ENCODE measurements around the gene HERPUD1.
A peak's percentile ranks its signal among the peaks of the same experiment; 100 is the strongest.
"Not testable (repeated sequence)": the region's sequence is repeated elsewhere in the genome, so short reads cannot be mapped to it uniquely, and the experiment has no call there.

HERPUD1 gene

GRCh38 chr16:56931892-56932720 lies at the start of gene HERPUD1:
Gene HERPUD1 (plus strand): TSS chr16:56932142. CDS start chr16:56932245, 103 bp downstream.
- peak within 1 kb of the TSS; percentile 96 for H3K9ac ChIP-seq (ENCODE audit: low read length)
- peak within 1 kb of the TSS; percentile 97 for H3K27ac ChIP-seq (ENCODE audit: low read depth, low read length)
- peaks cover 26% of the 10 kb centered on the region for H3K36me3 ChIP-seq (ENCODE audit: insufficient read depth, low read length)
- H3K9me3 ChIP-seq (ENCODE audit: low read length) = no peaks in the 10 kb centered on the region
- H3K4me3 ChIP-seq (ENCODE audit: low read depth in 1 of 2, low read length in 2 of 2) = peak within 1 kb of the TSS; percentile 98
- H3K27me3 ChIP-seq (ENCODE audit: control insufficient read depth in 1 of 2, insufficient read depth in 2 of 2, low read length in 2 of 2) = no peaks in the 10 kb centered on the region
- H3K4me1 ChIP-seq (ENCODE audit: insufficient read depth, low read length) = peaks cover 34% of the 10 kb centered on the region

- no peak overlapping the region for H3K9ac ChIP-seq (ENCODE audit: low read length)
- H3K27ac ChIP-seq (ENCODE audit: low read depth, low read length) = no peak overlapping the region
- no peak overlapping the region for H3K4me3 ChIP-seq (ENCODE audit: low read depth in 1 of 2, low read length in 2 of 2)
- no peaks in the 10 kb centered on the region for H3K9me3 ChIP-seq (ENCODE audit: low read length)
- no peaks in the 10 kb centered on the region for H3K36me3 ChIP-seq (ENCODE audit: insufficient read depth, low read length)
- no peaks in the 10 kb centered on the region for H3K4me1 ChIP-seq (ENCODE audit: insufficient read depth, low read length)
- no peaks in the 10 kb centered on the region for H3K27me3 ChIP-seq (ENCODE audit: control insufficient read depth in 1 of 2, insufficient read depth in 2 of 2, low read length in 2 of 2)
Measured at GRCh38 chr16:56883586-56883985, 48.4 kb upstream of the HERPUD1 start.

GRCh38 chr16:56884026-56884582 lies 47.8 kb upstream of the HERPUD1 start:
- no peak overlapping the region for H3K27ac ChIP-seq (ENCODE audit: low read depth, low read length)
- H3K27me3 ChIP-seq (ENCODE audit: control insufficient read depth in 1 of 2, insufficient read depth in 2 of 2, low read length in 2 of 2) = no peaks in the 10 kb centered on the region
- no peaks in the 10 kb centered on the region for H3K4me1 ChIP-seq (ENCODE audit: insufficient read depth, low read length)
- H3K9ac ChIP-seq (ENCODE audit: low read length) = no peak overlapping the region
- H3K36me3 ChIP-seq (ENCODE audit: insufficient read depth, low read length) = no peaks in the 10 kb centered on the region
- no peaks in the 10 kb centered on the region for H3K9me3 ChIP-seq (ENCODE audit: low read length)
- H3K4me3 ChIP-seq (ENCODE audit: low read depth in 1 of 2, low read length in 2 of 2) = no peak overlapping the region

- H3K36me3 ChIP-seq (ENCODE audit: insufficient read depth, low read length); H3K27ac ChIP-seq (ENCODE audit: low read depth, low read length); H3K4me1 ChIP-seq (ENCODE audit: insufficient read depth, low read length); H3K9ac ChIP-seq (ENCODE audit: low read length); H3K27me3 ChIP-seq (ENCODE audit: control insufficient read depth in 1 of 2, insufficient read depth in 2 of 2, low read length in 2 of 2); H3K9me3 ChIP-seq (ENCODE audit: low read length); H3K4me3 ChIP-seq (ENCODE audit: low read depth in 1 of 2, low read length in 2 of 2): not testable (repeated sequence)
Measured at GRCh38 chr16:56884929-56885328, 47.0 kb upstream of the HERPUD1 start.

GRCh38 chr16:56885446-56886162 lies 46.3 kb upstream of the HERPUD1 start:
- H3K4me1 ChIP-seq (ENCODE audit: insufficient read depth, low read length) = no peaks in the 10 kb centered on the region
- no peaks in the 10 kb centered on the region for H3K27me3 ChIP-seq (ENCODE audit: control insufficient read depth in 1 of 2, insufficient read depth in 2 of 2, low read length in 2 of 2)
- no peak overlapping the region for H3K9ac ChIP-seq (ENCODE audit: low read length)
- no peak overlapping the region for H3K27ac ChIP-seq (ENCODE audit: low read depth, low read length)
- H3K4me3 ChIP-seq (ENCODE audit: low read depth in 1 of 2, low read length in 2 of 2) = no peak overlapping the region
- no peaks in the 10 kb centered on the region for H3K9me3 ChIP-seq (ENCODE audit: low read length)
- H3K36me3 ChIP-seq (ENCODE audit: insufficient read depth, low read length) = no peaks in the 10 kb centered on the region

- Histone ChIP-seq H3K27ac (ENCODE audit: low read depth, low read length) (no peak overlapping the region), H3K4me1 (ENCODE audit: insufficient read depth, low read length) (no peaks in the 10 kb centered on the region), H3K36me3 (ENCODE audit: insufficient read depth, low read length) (no peaks in the 10 kb centered on the region), H3K9ac (ENCODE audit: low read length) (no peak overlapping the region), H3K4me3 (ENCODE audit: low read depth in 1 of 2, low read length in 2 of 2) (no peak overlapping the region), H3K27me3 (ENCODE audit: control insufficient read depth in 1 of 2, insufficient read depth in 2 of 2, low read length in 2 of 2) (no peaks in the 10 kb centered on the region), H3K9me3 (ENCODE audit: low read length) (no peaks in the 10 kb centered on the region)
Measured at GRCh38 chr16:56886296-56886695, 45.6 kb upstream of the HERPUD1 start.

- H3K9me3 ChIP-seq (ENCODE audit: low read length) = no peaks in the 10 kb centered on the region
- H3K4me3 ChIP-seq (ENCODE audit: low read depth in 1 of 2, low read length in 2 of 2) = no peak overlapping the region
- H3K27ac ChIP-seq (ENCODE audit: low read depth, low read length) = no peak overlapping the region
- H3K9ac ChIP-seq (ENCODE audit: low read length) = no peak overlapping the region
- H3K4me1 ChIP-seq (ENCODE audit: insufficient read depth, low read length) = no peaks in the 10 kb centered on the region
- no peaks in the 10 kb centered on the region for H3K27me3 ChIP-seq (ENCODE audit: control insufficient read depth in 1 of 2, insufficient read depth in 2 of 2, low read length in 2 of 2)
- no peaks in the 10 kb centered on the region for H3K36me3 ChIP-seq (ENCODE audit: insufficient read depth, low read length)
Measured at GRCh38 chr16:56886826-56887225, 45.1 kb upstream of the HERPUD1 start.

- H3K36me3 ChIP-seq (ENCODE audit: insufficient read depth, low read length) = no peaks in the 10 kb centered on the region
- no peaks in the 10 kb centered on the region for H3K9me3 ChIP-seq (ENCODE audit: low read length)
- H3K27me3 ChIP-seq (ENCODE audit: control insufficient read depth in 1 of 2, insufficient read depth in 2 of 2, low read length in 2 of 2) = no peaks in the 10 kb centered on the region
- no peak overlapping the region for H3K4me3 ChIP-seq (ENCODE audit: low read depth in 1 of 2, low read length in 2 of 2)
- H3K4me1 ChIP-seq (ENCODE audit: insufficient read depth, low read length) = no peaks in the 10 kb centered on the region
- H3K9ac ChIP-seq (ENCODE audit: low read length) = no peak overlapping the region
- H3K27ac ChIP-seq (ENCODE audit: low read depth, low read length) = no peak overlapping the region
Measured at GRCh38 chr16:56888806-56889205, 43.1 kb upstream of the HERPUD1 start.

- no peaks in the 10 kb centered on the region for H3K27me3 ChIP-seq (ENCODE audit: control insufficient read depth in 1 of 2, insufficient read depth in 2 of 2, low read length in 2 of 2)
- no peaks in the 10 kb centered on the region for H3K36me3 ChIP-seq (ENCODE audit: insufficient read depth, low read length)
- no peak overlapping the region for H3K9ac ChIP-seq (ENCODE audit: low read length)
Measured at GRCh38 chr16:56889206-56889605, 42.7 kb upstream of the HERPUD1 start.

GRCh38 chr16:56891685-56892084 lies 40.3 kb upstream of the HERPUD1 start:
- no peak overlapping the region for H3K27ac ChIP-seq (ENCODE audit: low read depth, low read length)
- no peak overlapping the region for H3K9ac ChIP-seq (ENCODE audit: low read length)
- no peaks in the 10 kb centered on the region for H3K27me3 ChIP-seq (ENCODE audit: control insufficient read depth in 1 of 2, insufficient read depth in 2 of 2, low read length in 2 of 2)
- no peaks in the 10 kb centered on the region for H3K36me3 ChIP-seq (ENCODE audit: insufficient read depth, low read length)
- H3K9me3 ChIP-seq (ENCODE audit: low read length) = no peaks in the 10 kb centered on the region
- H3K4me3 ChIP-seq (ENCODE audit: low read depth in 1 of 2, low read length in 2 of 2) = no peak overlapping the region
- H3K4me1 ChIP-seq (ENCODE audit: insufficient read depth, low read length) = no peaks in the 10 kb centered on the region

More at GRCh38 chr16:56889206-56889605, 42.7 kb upstream of the HERPUD1 start:
- no peaks in the 10 kb centered on the region for H3K9me3 ChIP-seq (ENCODE audit: low read length)
- H3K4me3 ChIP-seq (ENCODE audit: low read depth in 1 of 2, low read length in 2 of 2) = no peak overlapping the region
- no peaks in the 10 kb centered on the region for H3K4me1 ChIP-seq (ENCODE audit: insufficient read depth, low read length)
- no peak overlapping the region for H3K27ac ChIP-seq (ENCODE audit: low read depth, low read length)

GRCh38 chr16:56892705-56893104 lies 39.2 kb upstream of the HERPUD1 start:
- Histone ChIP-seq H3K4me3 (ENCODE audit: low read depth in 1 of 2, low read length in 2 of 2) (no peak overlapping the region), H3K36me3 (ENCODE audit: insufficient read depth, low read length) (no peaks in the 10 kb centered on the region), H3K9ac (ENCODE audit: low read length) (no peak overlapping the region)

More at GRCh38 chr16:56892705-56893104, 39.2 kb upstream of the HERPUD1 start:
- H3K27me3 ChIP-seq (ENCODE audit: control insufficient read depth in 1 of 2, insufficient read depth in 2 of 2, low read length in 2 of 2) = no peaks in the 10 kb centered on the region
- H3K9me3 ChIP-seq (ENCODE audit: low read length) = no peaks in the 10 kb centered on the region
- H3K4me1 ChIP-seq (ENCODE audit: insufficient read depth, low read length) = no peaks in the 10 kb centered on the region
- H3K27ac ChIP-seq (ENCODE audit: low read depth, low read length) = no peak overlapping the region

All from muscle layer of colon (tissue), 2 donors.